Hair follicular keratinocyte (primary cell): Measurements from ENCODE around the gene CXCR5. TPM values are rescaled to one million over a fixed set of nuclear protein-coding genes. Genes with fewer than 3 reads are reported as not detected.

Source experiments
- total RNA-seq: library from RNA; depleted of rRNA; stranded (reverse); fragments of >200 nt; gene quantifications from 2 replicates; pipeline ENCODE4 v1.2.3, GENCODE V29; 2015

The CXCR5 gene, protein sequence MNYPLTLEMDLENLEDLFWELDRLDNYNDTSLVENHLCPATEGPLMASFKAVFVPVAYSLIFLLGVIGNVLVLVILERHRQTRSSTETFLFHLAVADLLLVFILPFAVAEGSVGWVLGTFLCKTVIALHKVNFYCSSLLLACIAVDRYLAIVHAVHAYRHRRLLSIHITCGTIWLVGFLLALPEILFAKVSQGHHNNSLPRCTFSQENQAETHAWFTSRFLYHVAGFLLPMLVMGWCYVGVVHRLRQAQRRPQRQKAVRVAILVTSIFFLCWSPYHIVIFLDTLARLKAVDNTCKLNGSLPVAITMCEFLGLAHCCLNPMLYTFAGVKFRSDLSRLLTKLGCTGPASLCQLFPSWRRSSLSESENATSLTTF
- total RNA-seq = not detected in 2 replicates

DNA sequence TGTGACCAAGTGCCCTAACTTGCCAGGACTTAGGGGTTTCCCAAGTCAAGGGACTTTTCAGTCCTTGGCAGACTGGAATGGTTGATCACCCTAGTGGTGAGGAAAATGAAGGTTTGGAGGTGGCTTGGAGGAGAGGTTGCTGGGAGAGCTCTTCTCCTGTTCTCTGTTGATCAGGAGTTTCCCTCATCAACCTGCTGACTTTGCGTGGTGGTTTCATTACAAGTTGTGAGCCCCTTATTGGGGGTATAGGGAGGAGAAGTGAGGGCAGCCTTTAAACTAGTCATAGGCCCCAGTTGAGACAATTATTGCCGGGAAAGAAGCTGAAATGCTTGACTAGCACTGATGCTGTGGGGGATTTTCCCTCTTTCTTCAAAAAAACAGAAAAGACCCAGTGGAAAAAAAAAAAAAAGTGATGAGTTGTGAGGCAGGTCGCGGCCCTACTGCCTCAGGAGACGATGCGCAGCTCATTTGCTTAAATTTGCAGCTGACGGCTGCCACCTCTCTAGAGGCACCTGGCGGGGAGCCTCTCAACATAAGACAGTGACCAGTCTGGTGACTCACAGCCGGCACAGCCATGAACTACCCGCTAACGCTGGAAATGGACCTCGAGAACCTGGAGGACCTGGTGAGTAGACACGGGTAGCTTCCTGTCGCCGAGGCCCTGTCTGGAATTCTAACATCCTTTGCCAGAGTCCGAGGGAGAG lies at the start of gene CXCR5:
Gene CXCR5, plus strand, starts transcription at position 525 of the 704 bp plus-strand sequence. Its CDS starts 50 bp downstream, at position 575.

Other genes with a start within 250 kb of the CXCR5 start
- not detected in 2 replicates for gene TREH, start 204.2 kb upstream of the CXCR5 start, total RNA-seq
- 42.8 and 44.3 TPM in 2 replicates for gene DDX6, start 92.7 kb upstream of the CXCR5 start, total RNA-seq
- 23.8 and 25.0 TPM in 2 replicates for gene BCL9L, start 42.0 kb downstream of the CXCR5 start, total RNA-seq
- 0.30 TPM in 1 of 2 replicates, not detected in the other for gene UPK2, start 72.4 kb downstream of the CXCR5 start, total RNA-seq
- gene FOXR1, start 87.9 kb downstream of the CXCR5 start, total RNA-seq = not detected in 2 replicates
- 5.2 and 7.8 TPM in 2 replicates for gene CENATAC, start 114.2 kb downstream of the CXCR5 start, total RNA-seq
- gene RPS25, start 134.5 kb downstream of the CXCR5 start, total RNA-seq = 2,303 and 2,652 TPM in 2 replicates
- 85.4 and 97.8 TPM in 2 replicates for gene TRAPPC4, start 134.9 kb downstream of the CXCR5 start, total RNA-seq
- gene SLC37A4, start 147.0 kb downstream of the CXCR5 start, total RNA-seq = 22.0 and 24.0 TPM in 2 replicates
- 214 and 216 TPM in 2 replicates for gene HYOU1, start 173.3 kb downstream of the CXCR5 start, total RNA-seq
- gene VPS11, start 183.9 kb downstream of the CXCR5 start, total RNA-seq = 14.7 and 17.1 TPM in 2 replicates
- 22.5 and 29.3 TPM in 2 replicates for gene HMBS, start 201.0 kb downstream of the CXCR5 start, total RNA-seq
- 27.2 and 32.5 TPM in 2 replicates for gene DPAGT1, start 218.0 kb downstream of the CXCR5 start, total RNA-seq
- gene C2CD2L, start 223.5 kb downstream of the CXCR5 start, total RNA-seq = 4.5 and 7.3 TPM in 2 replicates
- gene HINFP, start 237.7 kb downstream of the CXCR5 start, total RNA-seq = 8.4 and 13.1 TPM in 2 replicates